Parathyroid adenoma (tissue), 2 donors: ENCODE measurements around the gene FMOD.
A peak's percentile ranks its signal among the peaks of the same experiment; 100 is the strongest.

Experiments used
- H2AFZ ChIP-seq: fragments of 300-600 bp; sonication (generic); one replicate; pipeline ENCODE4 v1.7.0; 2017; ENCODE audit warnings: antibody characterized with exemption, mild to moderate bottlenecking
- H3K27ac ChIP-seq: fragments of 300-600 bp; sonication (generic); one replicate; pipeline ENCODE4 v1.7.0; 2017
- H3K27me3 ChIP-seq: fragments of 300-600 bp; sonication (generic); one replicate; pipeline ENCODE4 v1.7.0; 2017; ENCODE audit warnings: low read length; ENCODE audit not compliant: control insufficient read depth, insufficient read depth
- H3K36me3 ChIP-seq: fragments of 300-600 bp; sonication (generic); one replicate; pipeline ENCODE4 v1.7.0; 2017; ENCODE audit warnings: low read length; ENCODE audit not compliant: control insufficient read depth, insufficient read depth
- H3K4me1 ChIP-seq: fragments of 300-600 bp; sonication (generic); one replicate; pipeline ENCODE4 v1.7.0; 2017; ENCODE audit warnings: control low read depth
- H3K4me2 ChIP-seq: fragments of 300-600 bp; sonication (generic); one replicate; pipeline ENCODE4 v1.7.0; 2017; ENCODE audit warnings: low read length
- H3K4me3 ChIP-seq: fragments of 300-600 bp; sonication (generic); one replicate; pipeline ENCODE4 v1.7.0; 2017; ENCODE audit warnings: low read depth, low read length
- H3K79me2 ChIP-seq: fragments of 300-600 bp; sonication (generic); one replicate; pipeline ENCODE4 v1.7.0; 2017; ENCODE audit warnings: control low read depth
- H3K9ac ChIP-seq: fragments of 300-600 bp; sonication (generic); one replicate; pipeline ENCODE4 v1.7.0; 2017; ENCODE audit warnings: mild to moderate bottlenecking
- H3K9me3 ChIP-seq: fragments of 300-600 bp; sonication (generic); one replicate; pipeline ENCODE4 v1.7.0; 2017; ENCODE audit warnings: low read length; ENCODE audit not compliant: control insufficient read depth
- CTCF ChIP-seq: fragments of 300-600 bp; sonication (generic); IDR thresholded peaks from one replicate; pipeline ENCODE4 v1.7.0; 2017; ENCODE audit warnings: antibody characterized with exemption, mild to moderate bottlenecking
- donor health status: primary hyperparathyroidism.

Gene FMOD

GRCh38 chr1:203304919-203305808, 45.8 kb downstream of the FMOD start, which contains the start of gene BTG2:
BTG2 (plus strand) TSS chr1:203305519; CDS start chr1:203305607, 88 bp downstream.
- Histone ChIP-seq H3K9me3 (no peaks in the 10 kb centered on the region), H3K79me2 (no peaks in the 10 kb centered on the region), H3K4me1 (peaks cover 13% of the 10 kb centered on the region), H3K36me3 (no peaks in the 10 kb centered on the region), H3K27me3 (no peaks in the 10 kb centered on the region), H3K27ac (peak within 1 kb of the TSS; percentile 96), H3K4me2 (peak within 1 kb of the TSS; percentile 98), H3K4me3 (peak within 1 kb of the TSS; percentile 85), H3K9ac (peak within 1 kb of the TSS; percentile 92), H2AFZ (peak within 1 kb of the TSS; percentile 69)
- no peak for TF ChIP-seq CTCF

- Histone ChIP-seq H3K36me3 (no peaks in the 10 kb centered on the region), H3K27me3 (no peaks in the 10 kb centered on the region), H3K9ac (no peak overlapping the region), H3K4me2 (peak overlapping the region; percentile 77), H3K4me3 (peak overlapping the region; percentile 39), H3K4me1 (peaks cover 13% of the 10 kb centered on the region), H3K79me2 (no peaks in the 10 kb centered on the region), H2AFZ (peak overlapping the region; percentile 47), H3K27ac (peak overlapping the region; percentile 70), H3K9me3 (no peaks in the 10 kb centered on the region)
- no peak for TF ChIP-seq CTCF
These were observed 46.5 kb downstream of the FMOD start for GRCh38 chr1:203304391-203304918.

- peaks cover 8% of the 10 kb centered on the region for H3K4me1 ChIP-seq
- H3K4me3 ChIP-seq, result no peak overlapping the region
- no peak for TF ChIP-seq CTCF
- no peaks in the 10 kb centered on the region for H3K36me3 ChIP-seq
- H3K9ac ChIP-seq, result no peak overlapping the region
- H3K27ac ChIP-seq, result no peak overlapping the region
- no peaks in the 10 kb centered on the region for H3K27me3 ChIP-seq
- no peak overlapping the region for H3K4me2 ChIP-seq
- H3K79me2 ChIP-seq, result no peaks in the 10 kb centered on the region
- H3K9me3 ChIP-seq, result no peaks in the 10 kb centered on the region
- no peak overlapping the region for H2AFZ ChIP-seq
These were observed 48.0 kb downstream of the FMOD start for GRCh38 chr1:203302894-203303293.

GRCh38 chr1:203302456-203302855, 48.5 kb downstream of the FMOD start:
- H3K4me3 ChIP-seq, result no peak overlapping the region
- TF ChIP-seq CTCF, result no peak
- H3K36me3 ChIP-seq, result no peaks in the 10 kb centered on the region
- no peak overlapping the region for H3K4me2 ChIP-seq
- no peaks in the 10 kb centered on the region for H3K27me3 ChIP-seq
- no peaks in the 10 kb centered on the region for H3K9me3 ChIP-seq
- H3K27ac ChIP-seq, result no peak overlapping the region
- H2AFZ ChIP-seq, result no peak overlapping the region
- peaks cover 8% of the 10 kb centered on the region for H3K4me1 ChIP-seq
- no peak overlapping the region for H3K9ac ChIP-seq
- H3K79me2 ChIP-seq, result no peaks in the 10 kb centered on the region
